CD14-positive monocyte (primary cell): ENCODE results near the gene DZIP1. TPM values are rescaled to one million over a fixed set of nuclear protein-coding genes. Genes with fewer than 3 reads are reported as not detected.

ENCODE experiments used
- DNase-seq, 3 donors: peaks; one replicate each; pipeline ENCODE4 v3.0.0-alpha.2; 2011 to 2022
- H2AFZ ChIP-seq: 2 replicates; pipeline ENCODE4 v1.6.0; 2012; ENCODE audit warnings: mild to moderate bottlenecking, low read depth, low read length, inconsistent platforms; ENCODE audit not compliant: insufficient read depth, poor library complexity, severe bottlenecking
- H3K27ac ChIP-seq, 2 donors: 1 replicate in 1 of 2; 2 replicates in 1 of 2; pipeline ENCODE4 v1.5.1; 2012 to 2013; ENCODE audit warnings: low read length in 2 of 2, control low read depth in 1 of 2, inconsistent platforms in 1 of 2, low read depth in 1 of 2, mild to moderate bottlenecking in 1 of 2
- H3K27me3 ChIP-seq, 2 donors: one replicate each; pipeline versions ENCODE4 v1.6.0 to v1.6.1; 2011 to 2013; ENCODE audit warnings: low read length in 2 of 2; ENCODE audit not compliant: control insufficient read depth in 2 of 2, insufficient read depth in 2 of 2
- H3K36me3 ChIP-seq, 2 donors: replicated peaks in 1 of 2; 1 replicate in 1 of 2; 2 replicates in 1 of 2; pipeline versions ENCODE4 v1.5.1 to v1.6.1; 2012 to 2013; ENCODE audit warnings: low read length in 2 of 2, control low read depth in 1 of 2, inconsistent platforms in 1 of 2, mild to moderate bottlenecking in 1 of 2; ENCODE audit not compliant: insufficient read depth in 2 of 2, control insufficient read depth in 1 of 2
- H3K4me1 ChIP-seq, 2 donors: 1 replicate in 1 of 2; 2 replicates in 1 of 2; pipeline versions ENCODE4 v1.5.1 to v1.6.1; 2012 to 2013; ENCODE audit warnings: low read length in 2 of 2, control low read depth in 1 of 2, inconsistent platforms in 1 of 2, mild to moderate bottlenecking in 1 of 2, moderate library complexity in 1 of 2; ENCODE audit not compliant: insufficient read depth in 2 of 2, control insufficient read depth in 1 of 2
- H3K4me2 ChIP-seq: replicated peaks from 2 replicates; pipeline ENCODE3; 2012; ENCODE audit warnings: low read length, moderate library complexity, mild to moderate bottlenecking; ENCODE audit not compliant: poor library complexity, severe bottlenecking; ENCODE audit errors: extremely low read depth
- H3K4me3 ChIP-seq, 3 experiments: fragments of 200-600 bp in 1 of 3; sonication (generic) in 1 of 3; replicated peaks in 1 of 3; 1 replicate in 2 of 3; 2 replicates in 1 of 3; pipeline ENCODE4 v1.5.1; 2011 to 2013; ENCODE audit warnings: low read length in 3 of 3, mild to moderate bottlenecking in 3 of 3, control low read depth in 2 of 3, low read depth in 2 of 3, inconsistent platforms in 1 of 3, moderate library complexity in 1 of 3
- H3K79me2 ChIP-seq: 2 replicates; pipeline ENCODE4 v1.6.0; 2012; ENCODE audit warnings: mild to moderate bottlenecking, control low read depth, inconsistent platforms, low read length, moderate library complexity; ENCODE audit not compliant: insufficient read depth
- H3K9ac ChIP-seq: 2 replicates; pipeline ENCODE4 v1.6.0; 2017; ENCODE audit warnings: low read length, mild to moderate bottlenecking; ENCODE audit not compliant: insufficient read depth, poor library complexity, severe bottlenecking
- H3K9me3 ChIP-seq, 2 donors: replicated peaks in 1 of 2; 1 replicate in 1 of 2; 2 replicates in 1 of 2; pipeline versions ENCODE4 v1.5.1 to v1.6.1; 2012 to 2013; ENCODE audit warnings: low read length in 2 of 2, control low read depth in 1 of 2; ENCODE audit not compliant: control insufficient read depth in 1 of 2, insufficient read depth in 1 of 2
- H4K20me1 ChIP-seq: 2 replicates; pipeline ENCODE4 v1.6.0; 2012; ENCODE audit warnings: mild to moderate bottlenecking, low read length, control low read depth, moderate library complexity; ENCODE audit not compliant: insufficient read depth
- H3K27ac Mint-ChIP-seq, 7 donors: one replicate each; pipeline ENCODE4 v1.8.0; 2020; ENCODE audit warnings: mild to moderate bottlenecking in 7 of 7, mixed read lengths in 7 of 7, moderate library complexity in 6 of 7, inconsistent platforms in 2 of 7
- H3K27me3 Mint-ChIP-seq, 3 donors: one replicate each; pipeline ENCODE4 v1.8.0; 2021 to 2022; ENCODE audit warnings: low read depth in 3 of 3, mild to moderate bottlenecking in 3 of 3, mixed read lengths in 3 of 3, moderate library complexity in 3 of 3, inconsistent platforms in 1 of 3
- H3K36me3 Mint-ChIP-seq, 2 donors: one replicate each; pipeline ENCODE4 v1.8.0; 2020; ENCODE audit warnings: mixed read lengths in 2 of 2, inconsistent platforms in 1 of 2, mild to moderate bottlenecking in 1 of 2
- H3K4me1 Mint-ChIP-seq: one replicate; pipeline ENCODE4 v1.8.0; 2020; ENCODE audit warnings: mild to moderate bottlenecking, mixed read lengths
- H3K4me3 Mint-ChIP-seq, 2 donors: one replicate each; pipeline ENCODE4 v1.8.0; 2020; ENCODE audit warnings: mild to moderate bottlenecking in 2 of 2, mixed read lengths in 2 of 2, moderate library complexity in 1 of 2
- H3K9me3 Mint-ChIP-seq, 7 donors: one replicate each; pipeline ENCODE4 v1.8.0; 2020 to 2022; ENCODE audit warnings: mixed read lengths in 7 of 7, mild to moderate bottlenecking in 6 of 7, moderate library complexity in 6 of 7, inconsistent platforms in 2 of 7
- WGBS: methylation state at CpG from one replicate; pipeline ENCODE4 v1.1.5; 2013; ENCODE audit warnings: missing lambda C conversion rate; ENCODE audit not compliant: insufficient coverage; 5-methylcytosine and 5-hydroxymethylcytosine counted together
- intact Hi-C, 2 donors: fragments of 100-400 bp; cut with micrococcal nuclease; formaldehyde crosslinking; loops; one replicate each; pipeline versions ENCODE4 v1.15.0 to v1.15.1; 2023
- polyA plus RNA-seq, 3 donors: library from polyadenylated mRNA; depleted of rRNA in 1 of 3; unstranded in 2 of 3; stranded (reverse) in 1 of 3; fragments of 300-500 nt in 2 of 3; fragments of >200 nt in 1 of 3; fragmentation: Illumina TruSeq in 2 of 3; gene quantifications; 1 replicate in 2 of 3; 2 replicates in 1 of 3; pipeline ENCODE4 v1.2.3, GENCODE V29; 2012 to 2021
- TF ChIP-seq, protein P1 (sequence below): fragments of 200-600 bp; IDR thresholded peaks from one replicate; pipeline ENCODE4 v1.8.0; 2022; ENCODE audit warnings: antibody characterized with exemption, mild to moderate bottlenecking

DZIP1 gene
- polyA plus RNA-seq, 3 donors = not detected

DNA sequence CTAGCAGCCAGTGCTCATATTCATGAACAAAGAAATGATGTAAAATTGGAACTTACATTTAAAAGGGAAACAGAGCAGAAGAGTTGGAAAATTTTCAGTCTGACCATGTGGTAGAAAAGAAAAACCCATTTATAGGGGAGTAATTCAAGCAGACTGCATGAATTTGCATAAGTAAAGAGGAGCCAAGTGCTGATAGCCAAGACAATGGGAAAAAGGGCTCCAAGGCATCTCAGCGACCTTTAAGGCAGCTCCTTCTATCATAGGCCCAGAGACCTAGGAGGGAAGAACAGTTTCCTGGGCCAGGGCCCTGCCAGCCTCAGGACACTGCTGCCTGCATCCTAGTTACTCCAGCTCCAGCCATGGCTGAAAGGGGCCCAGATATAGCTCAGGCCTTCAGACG, 39.9 kb upstream of the DZIP1 start:
- intact Hi-C loops = loop anchor here in 1 of 2 donors (10.0 kb wide), 1 partner anchor 80 kb away; no protein-coding TSS in a partner anchor
- H3K9me3 ChIP-seq = peaks cover 4 to 6% of the 10 kb centered on the region in 2 donors
- peaks cover 100% of the 10 kb centered on the region for H3K79me2 ChIP-seq
- H3K9ac ChIP-seq = no peak overlapping the region
- peak overlapping the region in 1 of 2 donors; percentile 66 for H3K27ac ChIP-seq
- TF ChIP-seq, protein P1, sequence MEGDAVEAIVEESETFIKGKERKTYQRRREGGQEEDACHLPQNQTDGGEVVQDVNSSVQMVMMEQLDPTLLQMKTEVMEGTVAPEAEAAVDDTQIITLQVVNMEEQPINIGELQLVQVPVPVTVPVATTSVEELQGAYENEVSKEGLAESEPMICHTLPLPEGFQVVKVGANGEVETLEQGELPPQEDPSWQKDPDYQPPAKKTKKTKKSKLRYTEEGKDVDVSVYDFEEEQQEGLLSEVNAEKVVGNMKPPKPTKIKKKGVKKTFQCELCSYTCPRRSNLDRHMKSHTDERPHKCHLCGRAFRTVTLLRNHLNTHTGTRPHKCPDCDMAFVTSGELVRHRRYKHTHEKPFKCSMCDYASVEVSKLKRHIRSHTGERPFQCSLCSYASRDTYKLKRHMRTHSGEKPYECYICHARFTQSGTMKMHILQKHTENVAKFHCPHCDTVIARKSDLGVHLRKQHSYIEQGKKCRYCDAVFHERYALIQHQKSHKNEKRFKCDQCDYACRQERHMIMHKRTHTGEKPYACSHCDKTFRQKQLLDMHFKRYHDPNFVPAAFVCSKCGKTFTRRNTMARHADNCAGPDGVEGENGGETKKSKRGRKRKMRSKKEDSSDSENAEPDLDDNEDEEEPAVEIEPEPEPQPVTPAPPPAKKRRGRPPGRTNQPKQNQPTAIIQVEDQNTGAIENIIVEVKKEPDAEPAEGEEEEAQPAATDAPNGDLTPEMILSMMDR = no peak
- no peak overlapping the region for H3K4me3 ChIP-seq
- Mint-ChIP-seq H3K4me1 (peaks cover 84% of the 10 kb centered on the region), H3K27ac (peak overlapping the region in 6 of 7 donors; percentile 40 to 91 (median 78)), H3K36me3 (peaks cover 12 to 31% of the 10 kb centered on the region in 2 donors), H3K27me3 (peaks cover 0 to 1% (median 0%) of the 10 kb centered on the region in 3 donors), H3K9me3 (peaks cover 11 to 27% (median 16%) of the 10 kb centered on the region in 7 donors), H3K4me3 (peak overlapping the region in 1 of 2 donors; percentile 5)
- no peak for DNase-seq
- no peaks in the 10 kb centered on the region for H3K27me3 ChIP-seq
- 95% methylated on average over 2 of the region's 2 CpGs for WGBS
- H3K36me3 ChIP-seq = no peaks in the 10 kb centered on the region
- no peak overlapping the region for H2AFZ ChIP-seq
- H3K4me1 ChIP-seq = peaks cover 34 to 38% of the 10 kb centered on the region in 2 donors
- H3K4me2 ChIP-seq = no peak overlapping the region
- peaks cover 99% of the 10 kb centered on the region for H4K20me1 ChIP-seq

DNA sequence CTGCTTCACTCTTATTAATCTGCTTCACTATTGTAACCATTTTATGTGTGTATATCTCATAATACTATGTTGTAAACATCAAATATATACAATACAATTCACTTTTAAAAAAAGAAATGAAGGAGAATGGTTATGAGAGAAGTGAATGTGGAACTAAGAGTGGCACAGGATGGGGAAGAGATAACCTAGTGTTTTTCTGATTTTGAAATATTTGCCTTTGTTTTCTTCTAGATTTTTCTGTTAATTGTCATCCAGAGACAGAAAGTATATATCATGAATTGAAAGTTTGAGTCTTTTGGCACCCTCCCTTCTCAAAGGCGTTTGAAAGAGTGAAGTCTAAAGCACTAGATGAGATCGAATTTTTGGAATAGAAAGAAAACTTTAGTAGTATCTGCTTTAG, 35.2 kb upstream of the DZIP1 start:
- DNase-seq = peak in 1 of 3 donors; percentile 19
- Histone ChIP-seq H3K79me2 (peaks cover 86% of the 10 kb centered on the region), H3K9ac (peak overlapping the region; percentile 9), H3K4me1 (peaks cover 55 to 60% of the 10 kb centered on the region in 2 donors), H2AFZ (no peak overlapping the region), H3K27me3 (no peaks in the 10 kb centered on the region), H3K4me3 (peak overlapping the region in 1 of 3 experiments; percentile 95), H3K36me3 (no peaks in the 10 kb centered on the region), H3K9me3 (no peaks in the 10 kb centered on the region), H4K20me1 (peaks cover 73% of the 10 kb centered on the region), H3K27ac (peak overlapping the region in 1 of 2 donors; percentile 50), H3K4me2 (peak overlapping the region; percentile 74)
- WGBS = no CpG with 5 or more reads among the region's 2 CpGs
- no peaks in the 10 kb centered on the region for H3K27me3 Mint-ChIP-seq
- peaks cover 76% of the 10 kb centered on the region for H3K4me1 Mint-ChIP-seq
- H3K4me3 Mint-ChIP-seq = peak overlapping the region in 1 of 2 donors; percentile 80
- intact Hi-C loops = loop anchor here (5.0 to 10.0 kb wide), 4 partner anchors 33 to 1753 kb away; partner anchors contain the start of gene RAP2A (in 1 of the 2)
- H3K36me3 Mint-ChIP-seq = peaks cover 5 to 12% of the 10 kb centered on the region in 2 donors
- TF ChIP-seq, protein P1 = no peak
- peaks cover 0 to 3% (median 0%) of the 10 kb centered on the region in 7 donors for H3K9me3 Mint-ChIP-seq
- H3K27ac Mint-ChIP-seq = peak overlapping the region; percentile 81 to 91 (median 86)
